Occipital lobe (tissue), 2 donors: ENCODE data around the gene NEO1. TPM values are rescaled to one million over a fixed set of nuclear protein-coding genes. Genes with fewer than 3 reads are reported as not detected.
"Not testable (repeated sequence)": the region's sequence is repeated elsewhere in the genome, so short reads cannot be mapped to it uniquely, and the experiment has no call there.

Experiments
- DNase-seq: peaks from one replicate; lab custom pipeline; 2025; lab: John Stamatoyannopoulos, UW
- total RNA-seq: library from RNA; depleted of rRNA; stranded (reverse); fragments of >200 nt; gene quantifications from one replicate; pipeline ENCODE4 v1.2.3, GENCODE V29; 2014

NEO1 gene
- total RNA-seq, 1 donor from 2014 or later, result 219 TPM

DNA sequence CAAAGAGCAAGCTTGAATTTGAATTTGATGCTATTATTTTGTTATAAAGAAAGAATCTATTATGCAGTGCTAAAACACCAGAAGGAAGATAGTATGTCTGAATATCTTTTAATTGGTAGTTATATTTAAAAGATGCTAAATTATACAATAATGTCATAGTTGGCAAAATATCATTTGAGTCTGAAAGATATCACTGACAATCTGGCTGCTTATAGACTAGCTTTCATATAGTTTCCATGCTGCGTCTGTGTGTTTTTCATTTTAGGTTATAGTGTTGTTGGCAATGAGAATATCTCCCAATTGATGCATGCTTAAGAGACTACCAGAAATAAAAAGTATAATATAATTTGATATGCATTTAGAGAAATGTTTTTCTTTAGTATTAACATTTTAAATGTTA lies 142.9 kb downstream of the NEO1 start:
- DNase-seq, result no peak

GRCh38 chr15:73196113-73196512 lies 143.8 kb downstream of the NEO1 start:
- no peak for DNase-seq

DNA sequence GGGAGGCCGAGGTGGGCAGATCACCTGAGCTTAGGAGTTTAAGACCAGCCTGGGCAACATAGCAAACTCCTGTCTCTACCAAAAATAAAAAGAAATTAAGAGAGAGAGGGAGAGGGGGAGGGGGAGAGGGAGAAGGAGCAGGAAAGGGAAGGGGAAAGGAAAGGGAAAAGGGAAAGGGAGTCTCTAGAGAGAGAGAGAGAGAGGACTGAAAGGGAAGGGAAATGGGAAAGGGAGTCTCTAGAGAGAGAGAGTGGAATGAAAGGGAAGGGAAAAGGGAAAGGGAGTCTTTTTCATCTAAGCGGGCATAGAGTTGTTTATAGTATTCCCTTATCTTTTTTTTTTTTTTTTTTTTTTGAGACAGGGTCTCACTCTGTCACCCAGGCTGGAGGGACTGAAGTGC lies 148.1 kb downstream of the NEO1 start:
- no peak for DNase-seq

GRCh38 chr15:73210630-73211029 lies 158.4 kb downstream of the NEO1 start:
- DNase-seq, result no peak

DNA sequence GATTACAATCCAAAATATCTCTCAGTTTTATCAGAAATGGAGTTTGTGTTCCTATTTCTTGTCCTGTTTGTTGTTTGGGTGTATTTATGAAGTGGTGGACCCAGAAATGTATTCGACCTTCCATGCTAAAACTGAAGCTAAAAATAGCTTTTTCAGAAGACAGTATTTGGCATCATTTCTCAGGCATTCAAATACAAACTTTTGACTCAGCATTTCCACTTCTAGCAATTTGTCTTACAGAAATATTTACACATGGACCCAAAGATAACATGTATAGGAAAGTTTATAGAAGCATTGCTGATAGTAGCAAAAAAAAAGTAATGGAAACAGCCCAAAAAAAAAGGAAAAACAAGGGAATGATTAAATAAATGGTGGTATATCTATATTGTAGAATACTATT lies 160.2 kb downstream of the NEO1 start:
- DNase-seq, result no peak

DNA sequence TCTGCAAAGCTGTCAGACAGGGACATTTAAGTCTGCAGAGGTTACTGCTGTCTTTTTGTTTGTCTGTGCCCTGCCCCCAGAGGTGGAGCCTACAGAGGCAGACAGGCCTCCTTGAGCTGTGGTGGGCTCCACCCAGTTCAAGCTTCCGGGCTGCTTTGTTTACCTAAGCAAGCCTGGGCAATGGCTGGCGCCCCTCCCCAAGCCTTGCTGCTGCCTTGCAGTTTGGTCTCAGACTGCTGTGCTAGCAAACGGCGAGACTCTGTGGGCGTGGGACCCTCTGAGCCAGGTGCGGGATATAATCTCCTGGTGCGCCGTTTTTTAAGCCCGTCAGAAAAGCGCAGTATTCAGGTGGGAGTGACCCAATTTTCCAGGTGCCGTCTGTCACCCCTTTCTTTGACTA lies 169.2 kb downstream of the NEO1 start:
- not testable (repeated sequence) for DNase-seq

DNA sequence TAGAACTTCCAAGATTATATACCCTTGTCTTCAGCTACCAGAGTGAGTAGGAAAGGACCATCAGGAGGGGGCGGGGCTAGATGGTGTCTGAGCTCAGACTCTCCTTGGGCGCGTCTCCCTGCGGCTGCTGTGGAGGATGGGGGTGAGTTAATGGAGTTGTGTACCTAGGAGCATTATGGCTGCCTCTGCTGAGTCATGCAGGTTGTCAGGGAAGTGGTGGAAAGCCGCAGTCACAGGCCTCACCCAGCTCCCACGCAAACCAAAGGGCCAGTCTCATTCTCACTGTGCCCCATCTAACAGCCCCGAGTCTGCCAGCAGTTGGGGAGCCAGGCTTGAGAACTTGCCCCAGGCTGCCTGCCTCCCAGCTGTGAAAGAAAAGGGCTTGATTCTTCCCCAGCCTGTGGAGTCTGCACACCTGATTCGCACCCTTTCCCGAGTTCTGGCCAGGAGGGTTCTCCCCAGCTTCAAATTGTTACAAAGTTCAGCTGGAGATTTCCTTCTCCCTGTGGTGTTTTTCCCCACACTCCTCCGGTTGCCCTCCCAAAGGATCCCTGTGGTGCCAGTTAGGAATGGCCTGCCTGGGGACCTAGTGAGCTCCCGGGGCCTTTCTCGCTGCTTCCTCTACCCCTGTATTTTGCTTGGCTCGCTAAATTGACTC lies 173.2 kb downstream of the NEO1 start:
- DNase-seq, result no peak

GRCh38 chr15:73226093-73226814 lies 174.0 kb downstream of the NEO1 start:
- DNase-seq, result no peak

DNA sequence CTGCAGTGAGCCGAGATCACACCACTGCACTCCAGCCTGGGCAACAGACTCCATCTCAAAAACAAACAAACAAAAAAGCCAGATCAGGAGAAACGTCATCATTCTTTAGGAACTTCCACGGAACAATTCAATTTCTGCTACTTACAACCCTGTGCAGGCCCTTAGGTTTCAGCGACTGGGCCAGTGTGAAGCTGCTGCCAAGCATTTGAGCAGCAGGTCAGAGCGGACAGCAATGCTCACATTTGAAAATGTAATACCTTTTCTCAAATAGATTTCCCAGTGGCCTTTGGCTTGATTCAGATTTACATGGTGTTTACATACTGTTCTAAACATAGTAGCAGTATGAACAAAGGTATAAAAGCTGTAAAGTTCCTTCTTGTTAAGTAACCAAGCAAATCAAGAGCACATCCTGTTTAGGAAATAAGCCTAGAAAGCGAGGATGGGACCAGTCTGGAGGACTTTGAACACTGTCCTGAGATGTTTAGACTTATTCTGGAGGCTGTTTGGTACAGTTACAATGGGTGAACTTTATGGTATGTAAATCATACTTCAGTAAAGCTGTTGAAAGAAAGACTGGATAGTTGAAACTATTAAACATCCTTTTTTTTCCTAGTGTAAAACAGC lies 175.3 kb downstream of the NEO1 start:
- DNase-seq, result no peak

GRCh38 chr15:73228128-73228646 lies 175.9 kb downstream of the NEO1 start:
- DNase-seq, result no peak

- no peak for DNase-seq
These were observed 179.6 kb downstream of the NEO1 start for GRCh38 chr15:73231661-73232419.

GRCh38 chr15:73232776-73233175 lies 180.5 kb downstream of the NEO1 start:
- no peak for DNase-seq

- no peak for DNase-seq
These were observed 181.4 kb downstream of the NEO1 start for GRCh38 chr15:73233623-73234022.

DNA sequence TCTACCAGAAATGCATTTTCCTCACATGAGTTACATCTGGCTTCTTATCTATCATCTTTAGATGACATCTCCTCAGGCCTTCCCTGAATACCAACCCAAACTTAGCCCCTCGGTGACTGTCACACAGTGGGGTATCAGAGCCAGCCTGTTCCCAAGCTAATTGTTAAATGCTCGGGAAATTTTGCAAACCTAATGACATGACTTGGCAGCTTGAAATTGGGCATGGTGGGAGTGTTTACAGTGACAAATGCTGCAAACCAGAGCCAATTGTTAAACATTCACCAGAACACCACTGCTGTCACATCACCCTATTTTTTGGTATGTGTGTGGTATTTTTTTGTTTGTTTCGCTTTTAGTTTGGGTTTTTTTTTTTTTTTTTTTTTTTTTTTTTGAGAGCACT lies 185.6 kb downstream of the NEO1 start:
- no peak for DNase-seq

DNA sequence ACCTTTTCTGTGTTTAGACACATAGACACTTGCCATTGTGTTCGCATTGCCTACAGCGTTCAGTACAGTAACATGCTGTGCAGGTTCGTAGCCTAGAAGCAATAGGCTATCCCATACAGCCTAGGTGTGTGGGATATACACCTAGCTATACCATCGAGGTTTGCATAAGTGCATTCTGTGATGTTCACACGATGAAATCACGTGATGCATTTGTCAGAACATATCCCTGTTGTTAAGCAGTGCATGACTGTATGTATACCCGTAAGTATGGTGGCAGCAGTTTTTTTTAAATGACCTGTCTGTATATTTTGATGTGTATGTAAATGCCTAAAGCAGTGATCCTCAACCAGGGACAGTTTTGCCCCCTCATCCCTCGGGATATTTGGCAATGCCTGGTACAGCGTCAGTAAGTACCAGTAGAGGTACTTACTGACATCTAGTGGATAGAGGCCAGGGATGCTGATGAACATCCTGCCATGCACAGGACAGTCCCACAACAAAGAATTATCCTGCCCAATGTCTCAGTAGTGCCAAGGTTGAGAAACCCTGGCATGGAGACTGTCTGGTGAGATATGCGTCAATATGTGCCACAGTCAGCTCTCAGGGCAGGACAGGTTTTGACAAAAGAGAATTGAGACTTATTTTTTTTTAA lies 187.4 kb downstream of the NEO1 start:
- no peak for DNase-seq

DNA sequence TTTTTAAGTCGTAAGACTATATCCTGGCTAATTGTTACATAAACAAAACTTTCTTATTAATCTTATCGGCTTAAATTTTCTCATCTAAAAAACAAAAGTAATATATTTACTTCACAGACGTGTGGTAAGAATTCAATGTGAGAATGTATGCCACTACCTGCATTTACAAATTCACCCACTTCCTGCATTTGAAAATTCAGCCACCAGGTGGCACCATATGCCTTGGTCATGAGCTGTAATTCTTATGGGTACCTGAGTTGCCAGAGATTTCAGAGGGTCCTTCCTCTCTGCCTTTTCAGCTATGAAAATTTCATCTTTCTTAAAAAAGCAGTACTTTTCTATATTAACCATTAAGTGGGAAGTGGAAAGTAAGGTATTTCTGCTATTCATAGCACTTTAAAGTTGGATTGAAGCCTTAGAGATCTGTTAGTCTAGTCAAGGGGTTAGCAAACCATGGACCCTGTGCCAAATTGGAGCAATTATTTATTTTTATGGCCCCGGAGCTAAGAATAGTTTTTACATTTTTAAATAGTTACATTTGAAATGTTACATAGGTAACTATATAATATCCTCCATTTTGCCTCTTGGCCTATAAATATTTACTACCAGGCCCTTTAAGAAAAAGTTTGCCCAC lies 188.7 kb downstream of the NEO1 start:
- no peak for DNase-seq

GRCh38 chr15:73244333-73244732 lies 192.1 kb downstream of the NEO1 start:
- no peak for DNase-seq

DNA sequence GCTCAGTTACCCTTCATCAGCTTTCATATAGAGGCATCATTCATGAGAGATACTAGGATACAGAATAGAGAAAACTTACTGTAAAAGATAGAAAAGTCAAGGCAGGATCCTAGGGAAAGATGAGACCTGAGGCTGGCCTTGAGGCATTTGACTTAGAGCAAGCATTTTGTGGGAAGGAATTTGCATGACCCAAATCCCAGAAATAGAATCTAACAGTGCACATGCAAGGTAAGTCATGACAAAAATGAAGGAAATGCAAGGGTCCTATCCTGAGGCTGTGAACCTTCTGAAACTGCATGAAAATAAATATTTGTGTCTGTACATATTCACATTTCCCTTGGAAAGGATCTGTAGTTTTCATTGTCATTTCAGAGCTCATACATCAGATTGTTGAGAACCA lies 194.2 kb downstream of the NEO1 start:
- no peak for DNase-seq

DNA sequence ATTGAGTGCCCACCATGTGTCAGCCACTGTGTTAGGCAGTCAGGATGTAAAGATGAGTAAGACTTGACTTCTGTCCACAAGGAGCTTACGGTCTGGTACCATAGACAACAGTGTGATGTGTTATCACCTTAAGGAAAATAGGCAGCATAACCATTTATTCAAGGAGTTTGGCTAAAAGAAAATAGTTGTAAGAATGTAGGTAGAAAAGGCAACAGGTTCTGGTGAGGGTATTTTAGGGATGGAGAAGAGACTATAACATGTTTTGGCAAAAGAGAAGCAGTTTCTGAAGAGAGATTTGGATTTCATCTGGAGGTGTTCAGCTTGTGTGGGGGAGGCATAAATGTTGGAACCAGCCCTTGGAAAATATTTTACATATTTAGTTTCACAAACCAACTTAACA lies 194.6 kb downstream of the NEO1 start:
- no peak for DNase-seq

GRCh38 chr15:73247331-73247730 lies 195.1 kb downstream of the NEO1 start:
- no peak for DNase-seq

DNA sequence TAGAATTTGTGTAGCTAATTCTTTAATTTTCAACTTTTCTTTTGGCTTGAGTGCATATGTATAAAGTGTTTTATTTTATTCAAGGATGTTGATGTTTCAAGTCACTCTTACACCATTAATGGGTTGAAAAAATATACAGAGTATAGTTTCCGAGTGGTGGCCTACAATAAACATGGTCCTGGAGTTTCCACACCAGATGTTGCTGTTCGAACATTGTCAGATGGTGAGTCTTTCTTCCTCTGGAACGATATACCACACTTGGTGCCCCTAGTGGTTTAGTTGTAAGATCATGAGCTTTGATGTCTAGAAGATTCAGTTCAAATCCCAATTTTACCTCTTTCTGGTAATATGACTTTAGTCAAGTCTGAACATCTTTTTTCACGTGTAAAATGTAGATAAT lies 197.2 kb downstream of the NEO1 start:
- DNase-seq, result no peak
